Hepatocyte (in vitro differentiated cells): Measurements from ENCODE around the gene ANO2. TPM values are rescaled to one million over a fixed set of nuclear protein-coding genes. Genes with fewer than 3 reads are reported as not detected.

Source experiments
- DNase-seq: peaks from one replicate; pipeline ENCODE4 v3.0.0-alpha.2; 2016; ENCODE audit warnings: low spot score
- H2AFZ ChIP-seq: fragments of 200-600 bp; sonication (generic); 2 replicates; pipeline ENCODE4 v1.6.0; 2016; ENCODE audit warnings: antibody characterized with exemption, mild to moderate bottlenecking
- H3K27ac ChIP-seq: fragments of 200-600 bp; sonication (generic); 2 replicates; pipeline ENCODE4 v1.5.1; 2016; ENCODE audit warnings: mild to moderate bottlenecking
- H3K27me3 ChIP-seq: fragments of 200-600 bp; sonication (generic); 2 replicates; pipeline ENCODE4 v1.6.1; 2016
- H3K36me3 ChIP-seq: fragments of 200-600 bp; sonication (generic); replicated peaks from 2 replicates; pipeline ENCODE4 v1.5.1; 2016; ENCODE audit warnings: low read depth; ENCODE audit not compliant: insufficient read depth
- H3K4me1 ChIP-seq: fragments of 200-600 bp; sonication (generic); 2 replicates; pipeline ENCODE4 v1.5.1; 2016; ENCODE audit warnings: mild to moderate bottlenecking, moderate library complexity; ENCODE audit not compliant: insufficient read depth
- H3K4me2 ChIP-seq: fragments of 200-600 bp; sonication (generic); 2 replicates; pipeline ENCODE4 v1.6.0; 2016
- H3K4me3 ChIP-seq: fragments of 200-600 bp; sonication (generic); 2 replicates; pipeline ENCODE4 v1.5.1; 2016; ENCODE audit warnings: mild to moderate bottlenecking
- H3K79me2 ChIP-seq: fragments of 200-600 bp; sonication (generic); 2 replicates; pipeline ENCODE4 v1.6.0; 2017; ENCODE audit warnings: mild to moderate bottlenecking
- H3K9me2 ChIP-seq: fragments of 200-600 bp; sonication (generic); replicated peaks from 2 replicates; pipeline ENCODE4 v1.6.0; 2017; ENCODE audit warnings: mild to moderate bottlenecking; ENCODE audit not compliant: insufficient read depth
- H3K9me3 ChIP-seq: fragments of 200-600 bp; sonication (generic); 2 replicates; pipeline ENCODE4 v1.5.1; 2016; ENCODE audit warnings: low read depth, mild to moderate bottlenecking
- H4K20me1 ChIP-seq: fragments of 200-600 bp; sonication (generic); 2 replicates; pipeline ENCODE4 v1.6.0; 2016; ENCODE audit warnings: mild to moderate bottlenecking; ENCODE audit not compliant: insufficient read depth, poor library complexity, severe bottlenecking
- EZH2 ChIP-seq: fragments of 200-600 bp; sonication (generic); IDR thresholded peaks from 2 replicates; pipeline ENCODE4 v1.6.1; 2016; ENCODE audit warnings: antibody characterized with exemption, mild to moderate bottlenecking, borderline replicate concordance
- EZH2phosphoT487 ChIP-seq: fragments of 200-600 bp; sonication (generic); IDR thresholded peaks from one replicate; pipeline ENCODE4 v1.6.1; 2018; ENCODE audit warnings: antibody characterized with exemption, mild to moderate bottlenecking, low read depth, moderate library complexity; ENCODE audit not compliant: unreplicated experiment, severe bottlenecking
- WGBS: methylation state at CpG from one replicate; pipeline ENCODE4 v1.1.6; 2016; ENCODE audit warnings: low lambda C conversion rate; ENCODE audit errors: missing lambda C conversion rate; 5-methylcytosine and 5-hydroxymethylcytosine counted together
- polyA plus RNA-seq: library from polyadenylated mRNA; unstranded; fragments of >200 nt; fragmentation: Nextera tagmentation; extraction: Ambion mirVana; gene quantifications from 2 replicates; pipeline ENCODE4 v1.2.1, GENCODE V29; 2016
- total RNA-seq: library from RNA; depleted of rRNA; stranded (reverse); fragments of >200 nt; gene quantifications from 2 replicates; pipeline ENCODE4 v1.2.3, GENCODE V29; 2014
- TF ChIP-seq, protein P1 (sequence below): fragments of 200-600 bp; sonication (generic); IDR thresholded peaks from 2 replicates; pipeline ENCODE4 v1.5.1; 2016; ENCODE audit warnings: antibody characterized with exemption, mild to moderate bottlenecking; ENCODE audit not compliant: poor library complexity

The ANO2 gene
- total and polyA plus RNA-seq, 2 experiments from 2014 or later: 1.0 to 1.9 TPM

DNA sequence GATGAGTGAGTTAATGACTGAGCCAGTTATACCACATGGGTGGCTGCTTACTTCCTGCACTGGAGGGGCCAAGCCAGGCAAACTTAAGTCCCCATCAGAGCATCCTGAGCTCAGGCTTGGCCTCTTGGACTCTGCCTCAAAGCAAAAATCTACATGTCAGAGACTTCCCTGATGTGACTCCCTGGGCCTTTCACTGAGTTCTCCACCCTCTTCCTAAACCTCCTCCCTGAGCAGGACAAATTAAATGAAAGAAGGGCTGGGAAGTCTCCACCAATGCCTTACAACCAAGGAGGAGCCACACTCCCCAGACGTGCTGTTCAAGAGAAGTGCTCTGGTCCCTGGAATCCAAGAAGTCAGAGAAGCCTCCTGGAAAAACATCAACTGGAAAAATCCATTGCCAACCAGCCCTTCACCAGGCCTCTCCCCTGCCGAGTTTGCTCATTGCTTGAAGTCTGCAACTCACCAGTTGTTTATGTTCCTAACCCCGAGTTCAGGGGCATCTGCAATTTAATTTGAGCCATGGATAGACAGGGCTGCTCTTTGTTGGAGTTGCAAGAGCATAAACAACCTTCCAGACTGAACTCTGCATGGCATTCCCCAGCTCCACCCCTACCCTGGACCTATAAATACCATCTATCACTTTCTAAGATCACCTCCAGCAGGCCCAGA, 160.5 kb downstream of the ANO2 start:
- WGBS: 52% methylated on average over 3 of the region's 3 CpGs
- Histone ChIP-seq H3K79me2 (no peaks in the 10 kb centered on the region), H3K4me1 (peaks cover 13% of the 10 kb centered on the region), H3K4me2 (no peak overlapping the region), H3K9me2 (no peaks in the 10 kb centered on the region), H3K27ac (no peak overlapping the region), H2AFZ (no peak overlapping the region), H4K20me1 (no peaks in the 10 kb centered on the region), H3K4me3 (no peak overlapping the region), H3K9me3 (no peaks in the 10 kb centered on the region), H3K27me3 (no peaks in the 10 kb centered on the region), H3K36me3 (no peaks in the 10 kb centered on the region)
- no peak for DNase-seq
- no peak for TF ChIP-seq EZH2phosphoT487
- TF ChIP-seq, protein P1, sequence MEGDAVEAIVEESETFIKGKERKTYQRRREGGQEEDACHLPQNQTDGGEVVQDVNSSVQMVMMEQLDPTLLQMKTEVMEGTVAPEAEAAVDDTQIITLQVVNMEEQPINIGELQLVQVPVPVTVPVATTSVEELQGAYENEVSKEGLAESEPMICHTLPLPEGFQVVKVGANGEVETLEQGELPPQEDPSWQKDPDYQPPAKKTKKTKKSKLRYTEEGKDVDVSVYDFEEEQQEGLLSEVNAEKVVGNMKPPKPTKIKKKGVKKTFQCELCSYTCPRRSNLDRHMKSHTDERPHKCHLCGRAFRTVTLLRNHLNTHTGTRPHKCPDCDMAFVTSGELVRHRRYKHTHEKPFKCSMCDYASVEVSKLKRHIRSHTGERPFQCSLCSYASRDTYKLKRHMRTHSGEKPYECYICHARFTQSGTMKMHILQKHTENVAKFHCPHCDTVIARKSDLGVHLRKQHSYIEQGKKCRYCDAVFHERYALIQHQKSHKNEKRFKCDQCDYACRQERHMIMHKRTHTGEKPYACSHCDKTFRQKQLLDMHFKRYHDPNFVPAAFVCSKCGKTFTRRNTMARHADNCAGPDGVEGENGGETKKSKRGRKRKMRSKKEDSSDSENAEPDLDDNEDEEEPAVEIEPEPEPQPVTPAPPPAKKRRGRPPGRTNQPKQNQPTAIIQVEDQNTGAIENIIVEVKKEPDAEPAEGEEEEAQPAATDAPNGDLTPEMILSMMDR: no peak
- no peak for TF ChIP-seq EZH2

DNA sequence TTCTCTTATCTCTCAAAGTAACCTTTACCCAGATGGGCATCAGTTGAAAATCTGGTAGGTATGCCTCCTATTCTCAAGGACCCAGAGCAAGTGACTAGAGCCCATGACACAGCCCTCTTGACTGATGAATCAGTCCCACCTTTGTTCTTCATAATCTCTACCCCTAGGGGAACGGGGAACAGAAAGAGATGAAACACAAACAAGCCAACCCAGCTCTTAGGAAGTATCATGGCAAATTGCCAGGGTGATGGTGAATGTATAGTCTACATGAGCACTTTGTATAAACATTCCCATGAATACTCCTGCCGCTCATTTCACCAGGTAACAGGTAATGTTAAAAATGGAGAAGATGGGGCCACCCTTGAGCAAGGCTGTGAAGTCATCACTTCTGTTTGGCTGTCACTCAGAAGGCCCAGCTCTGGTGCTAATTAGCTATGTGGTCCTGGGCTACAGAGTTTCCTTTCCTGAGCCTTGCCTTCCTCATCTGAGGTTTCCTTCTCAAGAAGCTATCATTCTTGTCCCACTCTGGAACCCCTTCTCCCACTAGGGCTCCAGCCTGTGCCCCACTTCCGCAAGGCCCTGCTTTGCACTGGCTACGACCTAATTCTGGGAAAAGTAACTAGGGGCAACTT, 161.7 kb downstream of the ANO2 start:
- no peak overlapping the region for H3K4me3 ChIP-seq
- peaks cover 13% of the 10 kb centered on the region for H3K4me1 ChIP-seq
- TF ChIP-seq EZH2phosphoT487: no peak
- H3K79me2 ChIP-seq: no peaks in the 10 kb centered on the region
- no peak overlapping the region for H2AFZ ChIP-seq
- no peaks in the 10 kb centered on the region for H3K9me3 ChIP-seq
- 71% methylated on average over 4 of the region's 4 CpGs for WGBS
- H4K20me1 ChIP-seq: no peaks in the 10 kb centered on the region
- peak; percentile 34 for DNase-seq
- H3K27ac ChIP-seq: no peak overlapping the region
- no peak overlapping the region for H3K4me2 ChIP-seq
- no peaks in the 10 kb centered on the region for H3K36me3 ChIP-seq
- no peaks in the 10 kb centered on the region for H3K27me3 ChIP-seq
- H3K9me2 ChIP-seq: no peaks in the 10 kb centered on the region

DNA sequence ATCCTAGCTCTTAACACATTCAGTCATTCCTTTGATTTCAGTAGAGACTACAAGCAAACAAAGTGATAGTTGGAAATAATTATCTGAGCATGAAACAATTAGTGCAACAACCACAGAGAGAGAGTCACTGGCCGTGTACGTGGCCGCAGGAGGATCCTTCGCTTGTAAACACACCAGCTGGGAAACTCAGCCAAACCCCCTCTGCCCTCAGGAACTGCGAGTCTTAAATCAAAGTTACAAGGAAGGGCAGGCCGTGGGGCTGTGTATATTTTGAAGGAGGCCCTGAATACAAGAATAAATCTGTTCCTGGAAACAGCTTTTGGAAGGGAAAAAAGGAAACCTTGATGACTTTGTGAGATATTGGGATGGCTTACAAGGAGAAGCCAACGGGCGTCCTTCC, 164.5 kb downstream of the ANO2 start:
- no peaks in the 10 kb centered on the region for H3K79me2 ChIP-seq
- no peak overlapping the region for H3K27ac ChIP-seq
- TF ChIP-seq EZH2 (no peak), EZH2phosphoT487 (no peak)
- TF ChIP-seq, protein P1: no peak
- H3K4me2 ChIP-seq: peak overlapping the region; percentile 30
- no peak overlapping the region for H3K4me3 ChIP-seq
- H3K9me3 ChIP-seq: no peaks in the 10 kb centered on the region
- peaks cover 13% of the 10 kb centered on the region for H3K4me1 ChIP-seq
- no peaks in the 10 kb centered on the region for H4K20me1 ChIP-seq
- H3K27me3 ChIP-seq: peaks cover 5% of the 10 kb centered on the region
- 37% methylated on average over 8 of the region's 8 CpGs for WGBS
- no peak overlapping the region for H2AFZ ChIP-seq
- H3K36me3 ChIP-seq: no peaks in the 10 kb centered on the region
- no peak for DNase-seq
- H3K9me2 ChIP-seq: no peaks in the 10 kb centered on the region

DNA sequence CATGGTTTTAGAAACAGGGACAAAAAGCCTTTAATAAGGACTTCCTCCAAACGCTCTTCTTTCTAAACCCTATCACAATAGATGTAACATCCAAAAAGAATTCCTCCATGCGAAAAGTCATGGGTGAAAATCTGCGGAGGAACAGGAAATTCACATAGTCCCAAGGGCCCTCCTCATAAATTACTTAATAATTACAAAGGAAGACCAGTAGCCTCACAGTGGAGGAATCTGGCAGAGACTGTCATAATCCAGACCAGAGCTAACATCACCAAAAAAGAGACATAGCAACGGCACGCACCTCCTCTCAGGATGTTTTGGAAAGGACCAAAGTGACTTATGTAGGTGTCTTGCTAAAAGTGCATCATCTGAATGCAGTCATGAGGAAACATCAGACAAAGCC, 165.7 kb downstream of the ANO2 start:
- Histone ChIP-seq H4K20me1 (no peaks in the 10 kb centered on the region), H3K4me1 (peaks cover 13% of the 10 kb centered on the region), H3K79me2 (no peaks in the 10 kb centered on the region), H3K36me3 (no peaks in the 10 kb centered on the region), H3K9me3 (no peaks in the 10 kb centered on the region), H3K27ac (no peak overlapping the region), H2AFZ (no peak overlapping the region), H3K4me3 (no peak overlapping the region), H3K9me2 (no peaks in the 10 kb centered on the region), H3K4me2 (no peak overlapping the region), H3K27me3 (peaks cover 5% of the 10 kb centered on the region)
- 90% methylated on average over 5 of the region's 5 CpGs for WGBS
- no peak for DNase-seq
- TF ChIP-seq, protein P1: no peak
- no peak for TF ChIP-seq EZH2phosphoT487
- TF ChIP-seq EZH2: no peak
